ENCODE data around the gene AFG3L2. TPM values are rescaled to one million over a fixed set of nuclear protein-coding genes. Genes with fewer than 3 reads are reported as not detected.

The AFG3L2 gene
- total and polyA plus RNA-seq, 9 of the 15 experiments (the other 6 are each of a cell fraction or from before 2014, with no cell fraction given) = 24.1 to 109 (median 84.0) TPM

DNA sequence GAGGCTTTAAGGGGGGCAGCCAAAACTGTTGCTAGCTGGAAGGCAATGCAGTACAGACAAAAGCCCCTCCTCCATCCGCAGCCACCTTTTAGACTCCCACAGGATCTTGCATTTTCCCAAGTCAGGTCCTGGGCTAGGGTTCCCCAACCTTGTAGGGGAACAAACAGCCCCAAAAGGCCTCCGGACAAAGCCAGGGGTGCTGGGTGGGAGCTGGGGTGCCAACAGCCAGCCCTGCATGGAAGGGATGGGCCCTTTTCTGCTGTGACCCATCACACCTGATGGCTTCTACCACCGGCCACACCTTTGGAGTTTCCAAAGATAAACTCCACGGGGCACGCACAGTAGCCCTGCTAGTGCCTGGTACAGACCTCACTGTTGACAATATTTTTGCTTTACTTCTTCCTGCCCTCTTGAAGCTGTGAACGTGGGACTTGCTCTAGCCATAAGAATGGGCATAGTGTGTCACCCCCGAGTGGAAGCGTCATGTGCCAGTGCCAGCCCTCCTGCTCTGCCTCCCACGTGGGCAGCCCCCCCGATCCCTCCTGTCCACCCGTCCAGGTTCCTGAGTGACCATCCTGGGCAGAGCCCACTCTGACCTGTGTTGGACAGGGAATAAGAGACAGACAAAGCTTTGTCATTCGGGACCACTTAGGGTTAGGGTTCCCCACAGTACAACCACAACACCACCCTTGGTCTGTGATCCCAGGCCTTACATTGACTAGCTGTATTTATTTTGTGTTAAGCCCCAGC is 50.1 kb downstream of the AFG3L2 start:
- POLR2A ChIA-PET = interaction anchor here (0.7 to 2.7 kb wide), 4 partner anchors 8 to 581 kb away, joined by 3 to 23 read pairs (median 8); no protein-coding TSS in a partner anchor
- H4K20me1 ChIP-seq (replicated peaks; ENCODE audit: control insufficient read depth, insufficient read depth, low read length) = no peaks in the 10 kb centered on the region
- FAIRE-seq = no peak
- no peaks in the 10 kb centered on the region for H3K9me3 ChIP-seq (replicated peaks; ENCODE audit: control insufficient read depth, insufficient read depth, low read depth, low read length)
- no TSS peak for BruUV-seq (replicated peaks)
- H2AFZ ChIP-seq (ENCODE audit: low read depth, low read length) = no peak overlapping the region
- CTCF ChIA-PET (ENCODE audit: low intra/inter-chr PET ratio) = interaction anchor here (1.2 kb wide), 1 partner anchor 333 kb away, joined by 4 read pairs; no protein-coding TSS in a partner anchor
- no peak overlapping the region for H3K4me2 ChIP-seq (ENCODE audit: insufficient read depth, low read length)
- TF ChIP-seq, protein P1, sequence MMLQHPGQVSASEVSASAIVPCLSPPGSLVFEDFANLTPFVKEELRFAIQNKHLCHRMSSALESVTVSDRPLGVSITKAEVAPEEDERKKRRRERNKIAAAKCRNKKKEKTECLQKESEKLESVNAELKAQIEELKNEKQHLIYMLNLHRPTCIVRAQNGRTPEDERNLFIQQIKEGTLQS (IDR thresholded peaks at IDR 0.05) = no peak
- TF ChIP-seq, protein P1 (CRISPR knock-in tag; conservative IDR thresholded peaks at IDR 0.05) = no peak
- TF ChIP-seq, protein P2, sequence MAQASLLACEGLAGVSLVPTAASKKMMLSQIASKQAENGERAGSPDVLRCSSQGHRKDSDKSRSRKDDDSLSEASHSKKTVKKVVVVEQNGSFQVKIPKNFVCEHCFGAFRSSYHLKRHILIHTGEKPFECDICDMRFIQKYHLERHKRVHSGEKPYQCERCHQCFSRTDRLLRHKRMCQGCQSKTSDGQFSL (CRISPR knock-in tag; IDR thresholded peaks at IDR 0.05) = peak; percentile 24; the same call in 1 of the 2 replicates
- TF ChIP-seq, protein P2 (tag; IDR thresholded peaks at IDR 0.05) = no peak
- TF ChIP-seq BHLHE40 (IDR thresholded peaks at IDR 0.05; ENCODE audit: low read length) (no peak), RBFOX2 (IDR thresholded peaks at IDR 0.05; ENCODE audit: low read depth, low read length) (0 out of 2 replicates have a peak, but pooled peaks have one; percentile 24), POLR2A (conservative IDR thresholded peaks at IDR 0.05) (peak; percentile 42; the same call in 1 of the 2 replicates), RB1 (IDR thresholded peaks at IDR 0.05; ENCODE audit: low read depth) (no peak), POLR2G (IDR thresholded peaks at IDR 0.05; ENCODE audit: low read depth, low read length) (peak; percentile 38; the same call in 1 of the 2 replicates), LCOR (CRISPR knock-in tag; IDR thresholded peaks at IDR 0.05) (no peak), POLR2AphosphoS5 (IDR thresholded peaks at IDR 0.05; ENCODE audit: control insufficient read depth, insufficient read depth, low read depth, low read length) (peak; percentile 4; the same call in 1 of the 2 replicates), SUPT5H (IDR thresholded peaks at IDR 0.05) (peak; percentile 42; the same call in 1 of the 2 replicates), EWSR1 (IDR thresholded peaks at IDR 0.05; ENCODE audit: borderline replicate concordance, low read depth, partially characterized antibody) (no peak)
- in situ Hi-C loops (cut with MboI) (no loop called here), intact Hi-C loops (cut with micrococcal nuclease) (loop anchor here (5.0 kb wide), 1 partner anchor 45 kb away; no protein-coding TSS in a partner anchor)
- ATAC-seq = peak; percentile 22
- H3K4me1 ChIP-seq (replicated peaks in 1 of 2; ENCODE audit: control insufficient read depth in 2 of 2, insufficient read depth in 2 of 2, low read length in 2 of 2) = peaks cover 0 to 7% of the 10 kb centered on the region in 2 experiments; a peak in 3 of 5 replicates
- DNase-seq (ENCODE audit: extremely low read depth in 1 of 4, low spot score in 3 of 4) = no peak
- H3K27me3 ChIP-seq (ENCODE audit: control insufficient read depth in 2 of 2, insufficient read depth in 2 of 2, low read length in 2 of 2) = no peaks in the 10 kb centered on the region
- H3K79me2 ChIP-seq (ENCODE audit: control insufficient read depth, insufficient read depth, low read length) = peaks cover 3% of the 10 kb centered on the region; the same call in 1 of the 3 replicates
- 89% methylated on average over 9 of the region's 12 CpGs for WGBS (ENCODE audit: insufficient coverage, low coverage, missing lambda C conversion rate)
- no peak overlapping the region for H3K4me3 ChIP-seq
- H3K9me1 ChIP-seq (ENCODE audit: control insufficient read depth, insufficient read depth, low read length) = no peaks in the 10 kb centered on the region
- peaks cover 75% of the 10 kb centered on the region for H3K36me3 ChIP-seq (ENCODE audit: control insufficient read depth, insufficient read depth, low read length)
- no peak overlapping the region for H3K9ac ChIP-seq (ENCODE audit: insufficient read depth in 1 of 2, low read depth in 2 of 2, low read length in 2 of 2)
- no peak overlapping the region for H3K27ac ChIP-seq (ENCODE audit: extremely low read depth, low read depth, low read length)
